HCT116 (cell line): ENCODE data around the gene FABP6.

Experiments
- CTCF ChIP-seq, 3 experiments: fragments of 200-600 bp in 1 of 3; sonication (generic) in 1 of 3; IDR thresholded peaks in 2 of 3; conservative IDR thresholded peaks in 1 of 3; 2 replicates each; pipeline ENCODE4 v1.5.1; 2012 to 2017; ENCODE audit warnings: low read depth in 2 of 3, low read length in 2 of 3, antibody characterized with exemption in 1 of 3, borderline replicate concordance in 1 of 3, control low read depth in 1 of 3, mild to moderate bottlenecking in 1 of 3, mixed read lengths in 1 of 3, mixed run types in 1 of 3, moderate library complexity in 1 of 3; ENCODE audit not compliant: insufficient read depth in 1 of 3
- ELF1 ChIP-seq: IDR thresholded peaks from 2 replicates; pipeline ENCODE4 v1.6.1; 2012; ENCODE audit warnings: low read depth, borderline replicate concordance
- EZH2 ChIP-seq: fragments of 200-600 bp; sonication (generic); IDR thresholded peaks from 2 replicates; pipeline ENCODE4 v1.6.1; 2017; ENCODE audit warnings: antibody characterized with exemption, mixed run types
- EZH2phosphoT487 ChIP-seq: fragments of 200-600 bp; IDR thresholded peaks from 2 replicates; pipeline ENCODE4 v1.6.1; 2018; ENCODE audit warnings: antibody characterized with exemption, borderline replicate concordance
- RAD21 ChIP-seq: IDR thresholded peaks from 2 replicates; pipeline ENCODE4 v1.6.1; 2012; ENCODE audit warnings: low read depth, mild to moderate bottlenecking
- REST ChIP-seq: IDR thresholded peaks from 2 replicates; pipeline ENCODE4 v1.6.1; 2012; ENCODE audit warnings: low read depth
- TCF7L2 ChIP-seq: IDR thresholded peaks from 2 replicates; pipeline ENCODE4 v1.7.0; 2011; ENCODE audit warnings: borderline replicate concordance, inconsistent platforms; ENCODE audit not compliant: insufficient read depth, insufficient read length; ENCODE audit errors: extremely low read depth
- YY1 ChIP-seq: IDR thresholded peaks from 2 replicates; pipeline ENCODE4 v1.6.1; 2011; ENCODE audit warnings: low read length, low read depth, moderate library complexity, mild to moderate bottlenecking; ENCODE audit not compliant: insufficient replicate concordance; ENCODE audit errors: extremely low read depth

GRCh38 chr5:160284291-160284873 is 55.1 kb downstream of the FABP6 start:
- TF ChIP-seq REST (no peak), CTCF (IDR thresholded peaks at IDR 0.05 in 2 of 3, conservative IDR thresholded peaks at IDR 0.05 in 1 of 3; ENCODE audit: borderline replicate concordance in 1 of 3, insufficient read depth in 1 of 3, low read depth in 2 of 3, low read length in 2 of 3) (no peak), RAD21 (no peak), TCF7L2 (no peak), ELF1 (no peak), EZH2 (no peak), YY1 (no peak), EZH2phosphoT487 (no peak)
